Measurements from ENCODE around the gene TRAFD1.
"Not testable (repeated sequence)": the region's sequence is repeated elsewhere in the genome, so short reads cannot be mapped to it uniquely, and the experiment has no call there.

TRAFD1 gene

GRCh38 chr12:112151766-112152541 is 26.6 kb downstream of the TRAFD1 start:
- Histone ChIP-seq H3K27me3 (ENCODE audit: insufficient read depth, insufficient read length) (no peaks in the 10 kb centered on the region), H3K9ac (ENCODE audit: insufficient read length, low read depth) (no peak overlapping the region), H3K4me1 (ENCODE audit: insufficient read depth, insufficient read length) (no peaks in the 10 kb centered on the region), H3K4me3 (ENCODE audit: insufficient read length, low read depth) (no peak overlapping the region), H3K9me3 (ENCODE audit: insufficient read depth, low read length) (no peaks in the 10 kb centered on the region), H3K36me3 (ENCODE audit: insufficient read depth, insufficient read length, low read length) (peaks cover 64% of the 10 kb centered on the region)
- TF ChIP-seq ZNF274 (IDR thresholded peaks at IDR 0.05; ENCODE audit: low read depth, low read length) (no peak), SUZ12 (IDR thresholded peaks at IDR 0.05; ENCODE audit: extremely low read depth, insufficient read depth, insufficient read length) (no peak), YY1 (IDR thresholded peaks at IDR 0.05; ENCODE audit: insufficient read depth, insufficient read length) (no peak)
- DNase-seq (ENCODE audit: low read depth, low spot score): no peak

- Histone ChIP-seq H3K36me3 (ENCODE audit: insufficient read depth, insufficient read length, low read length) (peaks cover 58% of the 10 kb centered on the region), H3K9ac (ENCODE audit: insufficient read length, low read depth) (no peak overlapping the region), H3K9me3 (ENCODE audit: insufficient read depth, low read length) (no peaks in the 10 kb centered on the region), H3K4me1 (ENCODE audit: insufficient read depth, insufficient read length) (no peaks in the 10 kb centered on the region), H3K27me3 (ENCODE audit: insufficient read depth, insufficient read length) (no peaks in the 10 kb centered on the region), H3K4me3 (ENCODE audit: insufficient read length, low read depth) (no peak overlapping the region)
- DNase-seq (ENCODE audit: low read depth, low spot score): no peak
- TF ChIP-seq YY1 (IDR thresholded peaks at IDR 0.05; ENCODE audit: insufficient read depth, insufficient read length) (no peak), SUZ12 (IDR thresholded peaks at IDR 0.05; ENCODE audit: extremely low read depth, insufficient read depth, insufficient read length) (no peak), ZNF274 (IDR thresholded peaks at IDR 0.05; ENCODE audit: low read depth, low read length) (no peak)
Measured at GRCh38 chr12:112153181-112153892, 28.0 kb downstream of the TRAFD1 start.

GRCh38 chr12:112153893-112154219 is 28.5 kb downstream of the TRAFD1 start:
- TF ChIP-seq YY1 (IDR thresholded peaks at IDR 0.05; ENCODE audit: insufficient read depth, insufficient read length) (no peak), SUZ12 (IDR thresholded peaks at IDR 0.05; ENCODE audit: extremely low read depth, insufficient read depth, insufficient read length) (no peak), ZNF274 (IDR thresholded peaks at IDR 0.05; ENCODE audit: low read depth, low read length) (no peak)
- Histone ChIP-seq H3K9ac (ENCODE audit: insufficient read length, low read depth) (no peak overlapping the region), H3K4me1 (ENCODE audit: insufficient read depth, insufficient read length) (no peaks in the 10 kb centered on the region), H3K4me3 (ENCODE audit: insufficient read length, low read depth) (no peak overlapping the region), H3K9me3 (ENCODE audit: insufficient read depth, low read length) (no peaks in the 10 kb centered on the region), H3K36me3 (ENCODE audit: insufficient read depth, insufficient read length, low read length) (peaks cover 57% of the 10 kb centered on the region), H3K27me3 (ENCODE audit: insufficient read depth, insufficient read length) (no peaks in the 10 kb centered on the region)
- no peak for DNase-seq (ENCODE audit: low read depth, low spot score)

GRCh38 chr12:112158461-112159145 is 33.2 kb downstream of the TRAFD1 start:
- H3K36me3 ChIP-seq (ENCODE audit: insufficient read depth, insufficient read length, low read length): peaks cover 56% of the 10 kb centered on the region

GRCh38 chr12:112159146-112159541 is 33.8 kb downstream of the TRAFD1 start:
- no peak for TF ChIP-seq ZNF274 (IDR thresholded peaks at IDR 0.05; ENCODE audit: low read depth, low read length)
- TF ChIP-seq SUZ12 (IDR thresholded peaks at IDR 0.05; ENCODE audit: extremely low read depth, insufficient read depth, insufficient read length): no peak
- TF ChIP-seq YY1 (IDR thresholded peaks at IDR 0.05; ENCODE audit: insufficient read depth, insufficient read length): no peak
- H3K36me3 ChIP-seq (ENCODE audit: insufficient read depth, insufficient read length, low read length): peaks cover 55% of the 10 kb centered on the region
- H3K4me1 ChIP-seq (ENCODE audit: insufficient read depth, insufficient read length): no peaks in the 10 kb centered on the region
- no peaks in the 10 kb centered on the region; the same call in 1 of the 2 replicates for H3K9me3 ChIP-seq (ENCODE audit: insufficient read depth, low read length)
- H3K4me3 ChIP-seq (ENCODE audit: insufficient read length, low read depth): no peak overlapping the region
- H3K27me3 ChIP-seq (ENCODE audit: insufficient read depth, insufficient read length): no peaks in the 10 kb centered on the region
- no peak for DNase-seq (ENCODE audit: low read depth, low spot score)
- H3K9ac ChIP-seq (ENCODE audit: insufficient read length, low read depth): no peak overlapping the region

More at GRCh38 chr12:112158461-112159145, 33.2 kb downstream of the TRAFD1 start:
- DNase-seq (ENCODE audit: low read depth, low spot score); H3K4me1 ChIP-seq (ENCODE audit: insufficient read depth, insufficient read length); H3K9ac ChIP-seq (ENCODE audit: insufficient read length, low read depth); H3K4me3 ChIP-seq (ENCODE audit: insufficient read length, low read depth); H3K9me3 ChIP-seq (ENCODE audit: insufficient read depth, low read length); H3K27me3 ChIP-seq (ENCODE audit: insufficient read depth, insufficient read length): not testable (repeated sequence)

- no peak for DNase-seq (ENCODE audit: low read depth, low spot score)
- no peaks in the 10 kb centered on the region for H3K27me3 ChIP-seq (ENCODE audit: insufficient read depth, insufficient read length)
- no peaks in the 10 kb centered on the region; the same call in 1 of the 2 replicates for H3K9me3 ChIP-seq (ENCODE audit: insufficient read depth, low read length)
- no peak overlapping the region for H3K4me3 ChIP-seq (ENCODE audit: insufficient read length, low read depth)
- no peak overlapping the region for H3K9ac ChIP-seq (ENCODE audit: insufficient read length, low read depth)
- peaks cover 54% of the 10 kb centered on the region for H3K36me3 ChIP-seq (ENCODE audit: insufficient read depth, insufficient read length, low read length)
- H3K4me1 ChIP-seq (ENCODE audit: insufficient read depth, insufficient read length): no peaks in the 10 kb centered on the region
- no peak for TF ChIP-seq YY1 (IDR thresholded peaks at IDR 0.05; ENCODE audit: insufficient read depth, insufficient read length)
- TF ChIP-seq SUZ12 (IDR thresholded peaks at IDR 0.05; ENCODE audit: extremely low read depth, insufficient read depth, insufficient read length): no peak
- no peak for TF ChIP-seq ZNF274 (IDR thresholded peaks at IDR 0.05; ENCODE audit: low read depth, low read length)
Measured at GRCh38 chr12:112160611-112161010, 35.3 kb downstream of the TRAFD1 start.

- TF ChIP-seq YY1 (IDR thresholded peaks at IDR 0.05; ENCODE audit: insufficient read depth, insufficient read length): no peak
- no peak for TF ChIP-seq SUZ12 (IDR thresholded peaks at IDR 0.05; ENCODE audit: extremely low read depth, insufficient read depth, insufficient read length)
- no peak for TF ChIP-seq ZNF274 (IDR thresholded peaks at IDR 0.05; ENCODE audit: low read depth, low read length)
- no peak for DNase-seq (ENCODE audit: low read depth, low spot score)
- H3K4me1 ChIP-seq (ENCODE audit: insufficient read depth, insufficient read length): peaks cover 7% of the 10 kb centered on the region
- H3K27me3 ChIP-seq (ENCODE audit: insufficient read depth, insufficient read length): no peaks in the 10 kb centered on the region
- H3K4me3 ChIP-seq (ENCODE audit: insufficient read length, low read depth): no peak overlapping the region
- H3K9ac ChIP-seq (ENCODE audit: insufficient read length, low read depth): no peak overlapping the region
- H3K36me3 ChIP-seq (ENCODE audit: insufficient read depth, insufficient read length, low read length): peaks cover 54% of the 10 kb centered on the region
- no peaks in the 10 kb centered on the region; the same call in 1 of the 2 replicates for H3K9me3 ChIP-seq (ENCODE audit: insufficient read depth, low read length)
Measured at GRCh38 chr12:112161711-112162110, 36.4 kb downstream of the TRAFD1 start.

All from NT2/D1 (cell line).